Neural progenitor cell (in vitro differentiated cells): ENCODE data around the gene HSP90AA1. TPM values are rescaled to one million over a fixed set of nuclear protein-coding genes. Genes with fewer than 3 reads are reported as not detected.
"Not testable (repeated sequence)": the region's sequence is repeated elsewhere in the genome, so short reads cannot be mapped to it uniquely, and the experiment has no call there.

Source experiments
- DNase-seq: peaks from one replicate; pipeline ENCODE4 v3.0.0-alpha.2; 2016; ENCODE audit warnings: low spot score
- H2AFZ ChIP-seq: fragments of 200-600 bp; sonication (generic); replicated peaks from 2 replicates; pipeline ENCODE4 v1.6.1; 2016; ENCODE audit warnings: antibody characterized with exemption
- H3F3A ChIP-seq: fragments of 200-600 bp; sonication (generic); 2 replicates; pipeline ENCODE4 v1.6.1; 2016; ENCODE audit warnings: antibody characterized with exemption, low read depth
- H3K27ac ChIP-seq: fragments of 200-600 bp; sonication (generic); 2 replicates; pipeline ENCODE4 v1.5.1; 2016; ENCODE audit warnings: mild to moderate bottlenecking
- H3K27me3 ChIP-seq: fragments of 200-600 bp; sonication (generic); 2 replicates; pipeline ENCODE4 v1.6.1; 2016; ENCODE audit warnings: mild to moderate bottlenecking, moderate library complexity
- H3K36me3 ChIP-seq: fragments of 200-600 bp; sonication (generic); 2 replicates; pipeline ENCODE4 v1.5.1; 2016
- H3K4me1 ChIP-seq: fragments of 200-600 bp; sonication (generic); 2 replicates; pipeline ENCODE4 v1.6.1; 2016; ENCODE audit warnings: mixed run types
- H3K4me2 ChIP-seq: fragments of 200-600 bp; sonication (generic); 2 replicates; pipeline ENCODE4 v1.6.1; 2016
- H3K4me3 ChIP-seq: fragments of 200-600 bp; sonication (generic); 2 replicates; pipeline ENCODE4 v1.5.1; 2016
- H3K79me2 ChIP-seq: fragments of 200-600 bp; sonication (generic); 2 replicates; pipeline ENCODE4 v1.6.1; 2016; ENCODE audit warnings: low read depth
- H3K9ac ChIP-seq: fragments of 200-600 bp; sonication (generic); 2 replicates; pipeline ENCODE4 v1.6.1; 2016
- H3K9me3 ChIP-seq: fragments of 200-600 bp; sonication (generic); 2 replicates; pipeline ENCODE4 v1.5.1; 2016; ENCODE audit warnings: low read depth
- H4K20me1 ChIP-seq: fragments of 200-600 bp; sonication (generic); 2 replicates; pipeline ENCODE4 v1.6.1; 2016; ENCODE audit warnings: low read depth
- H3K27ac Mint-ChIP-seq: 3 replicates; pipeline ENCODE4 v1.8.0; 2021; ENCODE audit warnings: mixed read lengths
- H3K27me3 Mint-ChIP-seq: 2 replicates; pipeline ENCODE4 v1.8.0; 2022; ENCODE audit warnings: low read depth, mild to moderate bottlenecking, inconsistent platforms, moderate library complexity, mixed read lengths; ENCODE audit not compliant: insufficient read depth
- H3K36me3 Mint-ChIP-seq: 3 replicates; pipeline ENCODE4 v1.8.0; 2021; ENCODE audit warnings: mixed read lengths
- H3K4me1 Mint-ChIP-seq: 3 replicates; pipeline ENCODE4 v1.8.0; 2021; ENCODE audit warnings: mixed read lengths
- H3K4me3 Mint-ChIP-seq: 3 replicates; pipeline ENCODE4 v1.8.0; 2021; ENCODE audit warnings: mild to moderate bottlenecking, moderate library complexity, mixed read lengths
- H3K9me3 Mint-ChIP-seq: 3 replicates; pipeline ENCODE4 v1.8.0; 2020; ENCODE audit warnings: mixed read lengths
- CTCF ChIP-seq: fragments of 200-600 bp; sonication (generic); IDR thresholded peaks from 2 replicates; pipeline ENCODE4 v1.5.1; 2017; ENCODE audit warnings: antibody characterized with exemption, mild to moderate bottlenecking
- EZH2 ChIP-seq: fragments of 200-600 bp; sonication (generic); IDR thresholded peaks from 2 replicates; pipeline ENCODE4 v1.6.1; 2017; ENCODE audit warnings: antibody characterized with exemption, mild to moderate bottlenecking, moderate library complexity
- EZH2phosphoT487 ChIP-seq: fragments of 200-600 bp; sonication (generic); IDR thresholded peaks from 2 replicates; pipeline ENCODE4 v1.6.1; 2017; ENCODE audit warnings: antibody characterized with exemption
- total RNA-seq: library from RNA; depleted of rRNA; stranded (reverse); fragments of >200 nt; gene quantifications from 2 replicates; pipeline ENCODE4 v1.2.3, GENCODE V29; 2015; ENCODE audit warnings: low replicate concordance

HSP90AA1 gene
- total RNA-seq, 1 donor from 2014 or later = 746 TPM

GRCh38 chr14:102066041-102066451 is 20.8 kb downstream of the HSP90AA1 start:
- H3K4me2 ChIP-seq = no peak overlapping the region

GRCh38 chr14:102064590-102064989 is 22.3 kb downstream of the HSP90AA1 start:
- not testable (repeated sequence) for H2AFZ ChIP-seq, H3K9ac ChIP-seq, H3K9me3 ChIP-seq, H3K4me1 ChIP-seq, H3K36me3 ChIP-seq, H3K27me3 ChIP-seq, H3K4me3 Mint-ChIP-seq, H3K9me3 Mint-ChIP-seq, DNase-seq, H3K27ac Mint-ChIP-seq, H3K27ac ChIP-seq, H3K4me3 ChIP-seq, H3K27me3 Mint-ChIP-seq, H3K79me2 ChIP-seq, H3K4me2 ChIP-seq, H3K36me3 Mint-ChIP-seq, H4K20me1 ChIP-seq
- H3K4me1 Mint-ChIP-seq = peaks cover 18% of the 10 kb centered on the region
- H3F3A ChIP-seq = peaks cover 25% of the 10 kb centered on the region

More at GRCh38 chr14:102066041-102066451, 20.8 kb downstream of the HSP90AA1 start:
- no peaks in the 10 kb centered on the region for H3K79me2 ChIP-seq
- no peak overlapping the region for H3K4me3 ChIP-seq
- peaks cover 25% of the 10 kb centered on the region for H3F3A ChIP-seq
- H3K4me1 ChIP-seq = peaks cover 6% of the 10 kb centered on the region
- peaks cover 6% of the 10 kb centered on the region for H3K27me3 Mint-ChIP-seq
- peaks cover 18% of the 10 kb centered on the region for H3K4me1 Mint-ChIP-seq
- H3K27ac ChIP-seq = no peak overlapping the region
- no peak for DNase-seq
- H2AFZ ChIP-seq = no peak overlapping the region
- peak overlapping the region; percentile 83 for H3K27ac Mint-ChIP-seq
- no peaks in the 10 kb centered on the region for H4K20me1 ChIP-seq
- peaks cover 5% of the 10 kb centered on the region for H3K9me3 Mint-ChIP-seq
- H3K4me3 Mint-ChIP-seq = no peak overlapping the region
- H3K27me3 ChIP-seq = no peaks in the 10 kb centered on the region
- TF ChIP-seq CTCF = no peak
- no peak for TF ChIP-seq EZH2
- no peak for TF ChIP-seq EZH2phosphoT487
- H3K9me3 ChIP-seq = no peaks in the 10 kb centered on the region
- no peaks in the 10 kb centered on the region for H3K36me3 Mint-ChIP-seq
- no peaks in the 10 kb centered on the region for H3K36me3 ChIP-seq
- H3K9ac ChIP-seq = no peak overlapping the region

- Histone ChIP-seq H3F3A (peaks cover 25% of the 10 kb centered on the region), H3K9me3 (no peaks in the 10 kb centered on the region), H3K27me3 (no peaks in the 10 kb centered on the region), H3K4me1 (peaks cover 6% of the 10 kb centered on the region), H4K20me1 (no peaks in the 10 kb centered on the region), H2AFZ (no peak overlapping the region), H3K4me3 (no peak overlapping the region), H3K79me2 (no peaks in the 10 kb centered on the region), H3K27ac (no peak overlapping the region), H3K9ac (no peak overlapping the region), H3K36me3 (no peaks in the 10 kb centered on the region), H3K4me2 (peak overlapping the region; percentile 56)
- Mint-ChIP-seq H3K4me3 (peak overlapping the region; percentile 30), H3K27me3 (peaks cover 4% of the 10 kb centered on the region), H3K27ac (no peak overlapping the region), H3K4me1 (peaks cover 18% of the 10 kb centered on the region), H3K36me3 (no peaks in the 10 kb centered on the region), H3K9me3 (peaks cover under 1% of the 10 kb centered on the region)
- no peak for TF ChIP-seq EZH2phosphoT487
- no peak for TF ChIP-seq EZH2
- TF ChIP-seq CTCF = no peak
- DNase-seq = no peak
Observed at GRCh38 chr14:102063808-102064429, 22.9 kb downstream of the HSP90AA1 start.

GRCh38 chr14:102063109-102063807 is 23.6 kb downstream of the HSP90AA1 start:
- Histone ChIP-seq H3K27me3 (no peaks in the 10 kb centered on the region), H3K36me3 (no peaks in the 10 kb centered on the region), H3K9ac (no peak overlapping the region), H3K9me3 (no peaks in the 10 kb centered on the region), H3K4me3 (no peak overlapping the region), H3K27ac (no peak overlapping the region), H3K4me1 (peaks cover 6% of the 10 kb centered on the region), H3K4me2 (peak overlapping the region; percentile 56), H3F3A (peaks cover 25% of the 10 kb centered on the region), H4K20me1 (no peaks in the 10 kb centered on the region), H2AFZ (no peak overlapping the region), H3K79me2 (no peaks in the 10 kb centered on the region)
- H3K27me3 Mint-ChIP-seq = peaks cover 5% of the 10 kb centered on the region
- H3K4me3 Mint-ChIP-seq = no peak overlapping the region
- H3K4me1 Mint-ChIP-seq = peaks cover 19% of the 10 kb centered on the region
- DNase-seq = peak; percentile 65
- no peaks in the 10 kb centered on the region for H3K36me3 Mint-ChIP-seq
- H3K9me3 Mint-ChIP-seq = no peaks in the 10 kb centered on the region
- no peak for TF ChIP-seq EZH2phosphoT487
- peak; percentile 46 for TF ChIP-seq CTCF
- H3K27ac Mint-ChIP-seq = no peak overlapping the region
